Measurements from ENCODE around the gene CABP1.
"Not testable (repeated sequence)": the region's sequence is repeated elsewhere in the genome, so short reads cannot be mapped to it uniquely, and the experiment has no call there.

The CABP1 gene

GRCh38 chr12:120668868-120669840 lies 28.7 kb downstream of the CABP1 start:
- DNase-seq, result no peak

- DNase-seq, result not testable (repeated sequence)
Observed at GRCh38 chr12:120670237-120670636, 29.8 kb downstream of the CABP1 start.

DNA sequence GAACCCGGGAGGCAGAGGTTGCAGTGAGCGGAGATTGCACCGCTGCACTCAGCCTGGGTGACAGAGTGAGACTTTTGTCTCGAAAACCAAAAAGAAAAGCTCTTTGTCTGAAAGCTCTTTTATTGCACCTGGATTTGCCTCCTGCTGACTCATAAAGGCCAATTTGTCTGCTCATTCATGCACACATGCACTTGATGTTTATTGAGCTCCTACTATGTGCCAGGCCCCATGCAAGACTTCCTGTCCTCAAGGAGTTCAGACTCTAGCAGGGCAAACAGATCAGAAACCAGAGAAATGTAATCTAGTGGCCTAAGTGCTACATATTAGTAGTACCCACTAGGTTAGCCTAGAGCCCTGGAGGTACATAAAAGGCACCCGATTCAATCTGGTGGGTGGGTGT lies 30.2 kb downstream of the CABP1 start:
- no peak for DNase-seq

DNA sequence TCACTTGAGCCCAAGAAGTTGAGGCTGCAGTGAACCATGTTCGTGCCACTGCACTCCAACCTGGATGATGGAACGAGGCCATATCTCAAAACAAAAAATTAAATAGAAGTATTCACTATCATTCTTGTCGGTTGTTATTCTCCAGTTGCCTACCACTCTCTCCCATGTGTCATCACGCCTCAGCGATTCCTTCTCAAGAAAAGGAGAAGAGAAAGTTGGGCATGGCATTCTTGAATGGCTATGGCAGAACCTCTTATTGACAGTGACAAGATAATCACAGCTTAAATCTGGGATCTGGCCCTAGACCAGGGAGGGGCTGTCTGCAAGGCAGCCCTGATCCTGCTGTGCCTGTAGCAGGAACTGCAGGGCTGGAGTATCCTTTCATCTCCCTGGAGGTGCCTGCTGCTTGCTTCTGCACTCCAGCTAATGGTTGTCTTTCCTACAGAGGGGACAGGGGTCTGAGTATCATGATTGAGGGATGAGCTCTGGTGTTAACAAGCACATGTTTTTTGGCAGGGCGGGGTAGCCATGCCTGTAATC lies 33.7 kb downstream of the CABP1 start:
- DNase-seq, result no peak

- peak; percentile 37 to 49 for DNase-seq
Observed at GRCh38 chr12:120677765-120678473, 37.5 kb downstream of the CABP1 start.

- peak; percentile 24 to 25 for DNase-seq
Observed at GRCh38 chr12:120678572-120678971, 38.1 kb downstream of the CABP1 start.

DNA sequence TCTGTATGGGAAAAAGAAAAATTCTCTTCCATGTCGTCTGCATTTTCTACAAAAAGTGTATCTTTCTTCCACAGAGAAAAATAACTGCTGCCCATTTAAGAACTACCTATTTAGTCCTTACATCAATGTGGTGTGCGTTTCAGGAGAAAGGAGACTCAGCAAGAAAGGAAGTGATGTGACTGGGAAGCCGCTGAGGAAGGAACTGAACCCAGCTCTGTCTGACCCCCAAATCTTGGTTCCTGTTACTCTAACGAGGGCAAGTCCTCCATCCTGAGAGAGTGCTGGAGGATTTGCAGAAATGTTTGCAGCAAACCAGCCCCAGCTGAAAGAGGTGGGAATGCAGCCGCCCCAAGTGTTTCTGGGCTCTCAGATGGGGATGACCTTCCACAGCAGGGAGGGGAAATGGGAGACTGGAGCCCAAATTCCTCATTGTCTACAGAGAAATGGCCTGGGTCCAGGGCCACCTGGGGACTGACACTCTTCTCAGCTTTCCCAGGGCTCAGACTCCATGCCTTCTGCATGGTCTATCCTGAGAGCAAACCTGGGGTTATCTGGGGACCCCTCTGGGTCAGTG lies 39.8 kb downstream of the CABP1 start:
- no peak for DNase-seq

GRCh38 chr12:120684523-120684932 lies 44.1 kb downstream of the CABP1 start:
- DNase-seq, result peak; percentile 38 to 45

GRCh38 chr12:120685522-120685921 lies 45.1 kb downstream of the CABP1 start:
- no peak for DNase-seq

- peak; percentile 97 for DNase-seq
Observed at GRCh38 chr12:120686151-120686689, 45.8 kb downstream of the CABP1 start.

DNA sequence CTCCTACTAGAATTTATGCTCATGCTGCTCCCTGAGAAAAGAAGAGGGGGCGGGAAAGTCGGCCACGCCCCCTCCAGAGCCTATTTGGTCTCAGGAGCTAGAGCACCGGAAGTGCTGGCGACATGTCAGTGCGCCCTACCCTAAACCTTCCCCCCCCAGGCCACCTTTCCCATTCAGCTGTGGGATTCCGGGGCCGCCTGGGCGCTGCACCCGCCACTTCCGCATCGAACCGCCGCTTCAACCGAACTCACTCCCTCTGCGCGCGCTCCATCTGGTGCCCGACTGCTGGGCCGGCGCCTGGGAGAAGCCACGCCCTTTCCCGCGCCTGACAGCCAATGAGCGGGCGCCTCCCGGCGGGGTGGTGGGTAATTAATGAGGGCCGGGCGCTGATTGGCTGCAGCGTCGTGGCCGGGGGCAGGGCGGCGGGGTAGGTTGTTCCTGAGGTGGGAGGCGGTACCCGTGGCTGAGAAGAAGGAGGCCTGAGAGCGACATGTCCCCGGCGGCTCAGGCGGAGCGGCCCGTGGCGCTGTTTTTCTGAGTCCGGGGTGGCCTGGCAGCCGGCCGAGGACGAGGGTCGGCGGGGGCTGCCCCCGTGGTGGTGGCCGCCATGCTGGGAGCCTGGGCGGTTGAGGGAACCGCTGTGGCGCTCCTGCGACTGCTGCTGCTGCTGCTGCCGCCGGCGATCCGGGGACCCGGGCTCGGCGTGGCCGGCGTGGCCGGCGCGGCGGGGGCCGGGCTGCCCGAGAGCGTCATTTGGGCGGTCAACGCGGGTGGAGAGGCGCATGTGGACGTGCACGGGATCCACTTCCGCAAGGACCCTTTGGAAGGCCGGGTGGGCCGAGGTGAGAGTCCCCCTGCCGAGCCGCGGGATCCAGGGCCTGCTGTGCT lies 46.5 kb downstream of the CABP1 start, which contains the start of gene MLEC:
Gene MLEC, plus strand, starts transcription at position 460 of the 888 bp plus-strand sequence. Its CDS starts 148 bp downstream, at position 608.
- peak; percentile 99 to 100 for DNase-seq

DNA sequence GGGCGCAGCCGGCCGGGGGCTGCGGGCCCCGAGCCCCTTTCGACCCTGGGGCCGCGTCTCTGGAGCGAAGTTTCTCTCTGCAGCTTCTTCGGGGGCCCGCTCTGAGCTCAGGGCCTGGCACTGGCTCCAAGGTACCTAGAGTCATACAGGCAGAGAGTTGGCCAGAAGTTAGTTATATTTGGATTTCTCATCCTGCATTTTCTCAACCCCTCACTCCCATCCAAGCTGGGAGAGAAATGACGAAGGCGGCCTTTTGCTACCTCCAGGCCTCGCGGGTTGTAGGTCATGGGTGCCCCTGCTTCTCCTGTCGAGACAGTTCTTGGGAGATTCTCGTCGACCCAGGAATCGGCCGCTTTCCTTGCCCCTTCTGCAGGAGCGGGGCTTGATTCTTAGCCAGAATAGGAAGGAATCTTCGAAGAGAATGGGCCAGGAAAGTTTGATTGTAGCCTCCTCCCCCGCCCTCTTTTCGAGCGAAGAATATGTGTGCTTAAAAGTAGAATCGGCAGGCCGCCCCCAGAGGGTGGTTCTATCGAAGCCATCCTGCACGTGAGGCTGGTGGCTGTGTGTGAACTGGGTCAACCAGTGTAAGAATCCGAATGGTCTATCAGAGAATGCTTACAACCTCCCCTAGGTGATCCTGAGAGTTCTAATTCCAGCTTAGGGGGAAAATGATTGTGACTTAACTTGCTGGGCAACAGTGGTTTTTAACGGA lies 47.3 kb downstream of the CABP1 start:
- DNase-seq, result peak; percentile 54 to 55

DNA sequence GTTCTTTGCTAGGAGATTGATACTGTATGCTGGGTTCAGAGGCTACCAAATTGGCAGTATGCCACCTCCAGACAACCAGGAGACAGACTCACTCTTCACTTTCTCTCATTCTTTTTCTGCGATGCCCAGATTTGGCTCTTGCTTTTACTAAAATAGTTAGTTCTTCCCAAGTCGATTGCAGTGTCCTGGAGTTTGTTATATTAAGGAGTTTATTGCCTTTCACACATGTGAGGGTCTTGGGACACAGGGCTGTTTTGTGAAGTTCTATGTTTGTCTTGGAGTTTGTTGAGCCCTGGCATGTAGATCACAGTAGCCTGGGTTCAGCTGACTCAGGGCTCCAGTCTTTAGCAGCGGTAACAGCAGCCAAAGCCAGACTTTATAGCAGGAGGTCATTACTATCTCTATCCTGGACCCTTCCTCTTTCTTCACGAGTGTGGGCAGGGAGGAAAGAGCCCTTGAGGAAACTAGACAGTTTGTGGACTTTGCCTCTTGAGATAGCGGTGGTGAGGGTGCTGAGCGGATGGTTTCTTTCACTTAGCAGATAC lies 48.2 kb downstream of the CABP1 start:
- DNase-seq, result no peak

DNA sequence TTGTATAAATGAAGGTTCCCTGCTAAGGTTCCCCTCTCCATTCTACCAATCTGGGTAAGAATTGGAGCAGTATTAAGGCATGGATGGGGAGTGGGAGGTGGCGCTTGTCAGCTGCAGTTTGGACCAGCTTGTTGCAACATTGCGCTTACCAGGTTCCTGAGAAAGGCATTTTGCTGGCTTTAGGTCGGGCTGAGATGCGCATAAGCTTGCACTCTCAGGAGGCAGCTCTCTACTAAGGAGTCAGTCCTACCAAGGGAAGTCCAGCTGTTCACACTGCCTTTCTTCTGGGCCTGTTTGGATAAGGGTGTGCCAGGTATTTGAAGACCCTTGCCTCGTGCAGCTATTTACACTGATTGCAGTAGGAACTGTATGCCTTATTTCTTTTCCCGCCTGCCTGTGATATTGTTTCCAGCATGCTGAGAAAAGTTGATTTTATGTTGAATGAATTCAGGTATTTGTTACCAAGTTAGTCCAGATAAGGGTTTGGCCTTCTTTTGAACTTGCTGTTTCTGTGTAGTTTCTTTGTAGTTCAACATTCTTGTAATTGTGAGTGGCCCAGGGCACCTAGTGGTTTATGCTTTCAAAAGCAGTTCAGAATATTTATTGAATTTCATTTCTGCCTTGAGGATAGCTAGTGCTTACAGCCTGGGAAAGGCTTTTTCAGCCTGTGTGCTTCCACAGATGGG lies 49.1 kb downstream of the CABP1 start:
- no peak for DNase-seq

- DNase-seq, result no peak
Observed at GRCh38 chr12:120690083-120690450, 49.6 kb downstream of the CABP1 start.

DNA sequence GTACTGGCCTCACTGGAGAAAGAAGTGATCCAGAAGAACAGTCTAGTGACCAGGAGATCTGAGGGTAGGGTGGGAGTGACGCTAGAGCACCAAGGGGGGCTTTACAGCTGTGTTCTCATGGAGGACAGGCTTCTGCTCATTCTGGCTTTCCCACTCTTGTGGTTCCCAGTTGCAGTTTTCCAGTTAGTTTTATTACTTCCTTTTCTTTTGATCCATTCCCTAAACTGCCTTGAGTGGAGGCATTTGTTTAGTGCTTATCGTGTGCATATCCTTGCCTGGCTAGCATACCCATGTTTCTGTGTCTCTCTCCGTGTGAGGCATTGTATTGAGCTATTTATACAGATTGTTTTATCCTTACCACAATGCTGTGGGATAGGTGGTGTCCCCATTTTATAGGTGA lies 50.6 kb downstream of the CABP1 start:
- DNase-seq, result no peak

DNA sequence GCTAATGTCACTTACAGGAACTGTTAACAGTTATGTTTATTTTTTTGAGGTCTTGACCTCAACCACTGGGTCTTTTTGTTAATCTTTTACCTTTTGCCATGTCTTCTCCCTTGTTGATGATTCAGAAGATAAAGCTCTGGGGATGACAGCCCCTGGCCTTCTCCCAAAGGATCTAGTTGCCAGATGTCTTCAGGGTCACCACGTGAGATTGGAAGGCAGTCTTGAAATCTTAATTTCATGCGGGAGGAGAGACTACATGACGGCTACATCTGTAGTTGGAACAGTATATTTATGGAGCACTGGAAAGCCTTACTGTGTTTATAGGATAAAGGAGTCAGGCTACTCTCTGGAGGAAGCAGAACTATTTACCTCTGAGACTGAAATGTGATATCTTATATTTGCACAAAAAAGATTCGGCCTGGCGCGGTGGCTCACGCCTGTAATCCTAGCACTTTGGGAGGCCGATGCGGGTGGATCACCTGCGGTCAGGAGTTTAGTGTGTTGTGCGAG lies 52.2 kb downstream of the CABP1 start:
- no peak for DNase-seq

GRCh38 chr12:120693848-120694247 lies 53.4 kb downstream of the CABP1 start:
- no peak for DNase-seq

DNA sequence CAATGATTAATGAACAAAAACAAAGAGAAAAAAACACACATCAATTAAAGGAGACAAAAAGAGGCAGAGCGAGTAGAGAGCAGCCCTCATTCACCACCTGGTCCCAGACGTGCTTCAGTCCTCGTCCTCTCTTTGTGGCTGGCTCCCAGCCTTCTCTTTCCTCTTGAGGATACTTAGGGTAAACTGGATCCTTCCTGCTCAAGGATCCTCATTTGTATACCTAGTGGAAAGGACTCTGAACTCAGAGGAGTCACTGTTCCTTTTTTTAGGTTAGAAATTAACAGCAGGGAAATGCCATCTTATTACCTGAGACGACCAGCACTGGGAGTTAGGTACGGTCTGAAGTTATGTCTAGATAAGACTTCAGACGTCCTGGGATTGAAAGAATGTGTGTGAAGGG lies 56.2 kb downstream of the CABP1 start:
- no peak for DNase-seq

GRCh38 chr12:120697344-120697743 lies 56.9 kb downstream of the CABP1 start:
- no peak for DNase-seq
